ENCODE results near the gene ARAP2.

DNA sequence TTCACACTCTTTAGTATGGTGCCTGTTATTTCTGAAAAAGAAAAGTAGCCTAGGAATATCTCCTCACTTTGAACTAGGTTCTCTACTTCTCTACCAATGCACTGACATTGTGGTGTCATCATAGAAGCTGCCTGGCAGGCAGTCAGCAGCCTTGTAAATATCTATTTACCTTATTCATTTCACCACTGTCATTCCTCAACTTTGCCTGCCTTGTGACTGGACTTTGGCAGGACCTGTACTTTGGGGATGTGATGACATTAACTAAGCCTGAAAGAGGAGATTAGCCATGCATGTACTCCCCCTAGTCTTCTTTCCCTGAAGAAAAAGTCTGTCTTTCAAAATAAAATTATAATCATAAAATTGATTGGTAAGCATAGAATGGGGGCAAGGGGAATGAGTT, 207.2 kb downstream of the ARAP2 start:
- TF ChIP-seq, protein P1, sequence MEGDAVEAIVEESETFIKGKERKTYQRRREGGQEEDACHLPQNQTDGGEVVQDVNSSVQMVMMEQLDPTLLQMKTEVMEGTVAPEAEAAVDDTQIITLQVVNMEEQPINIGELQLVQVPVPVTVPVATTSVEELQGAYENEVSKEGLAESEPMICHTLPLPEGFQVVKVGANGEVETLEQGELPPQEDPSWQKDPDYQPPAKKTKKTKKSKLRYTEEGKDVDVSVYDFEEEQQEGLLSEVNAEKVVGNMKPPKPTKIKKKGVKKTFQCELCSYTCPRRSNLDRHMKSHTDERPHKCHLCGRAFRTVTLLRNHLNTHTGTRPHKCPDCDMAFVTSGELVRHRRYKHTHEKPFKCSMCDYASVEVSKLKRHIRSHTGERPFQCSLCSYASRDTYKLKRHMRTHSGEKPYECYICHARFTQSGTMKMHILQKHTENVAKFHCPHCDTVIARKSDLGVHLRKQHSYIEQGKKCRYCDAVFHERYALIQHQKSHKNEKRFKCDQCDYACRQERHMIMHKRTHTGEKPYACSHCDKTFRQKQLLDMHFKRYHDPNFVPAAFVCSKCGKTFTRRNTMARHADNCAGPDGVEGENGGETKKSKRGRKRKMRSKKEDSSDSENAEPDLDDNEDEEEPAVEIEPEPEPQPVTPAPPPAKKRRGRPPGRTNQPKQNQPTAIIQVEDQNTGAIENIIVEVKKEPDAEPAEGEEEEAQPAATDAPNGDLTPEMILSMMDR (IDR thresholded peaks at IDR 0.05): no peak
- TF ChIP-seq POLR2A (IDR thresholded peaks at IDR 0.05): no peak

Data from lower leg skin (tissue), 3 donors.